ENCODE data around the gene MACROD2. TPM values are rescaled to one million over a fixed set of nuclear protein-coding genes. Genes with fewer than 3 reads are reported as not detected.

The MACROD2 gene
- polyA plus RNA-seq, 1 donor from 2014 or later = 23.2 TPM

GRCh38 chr20:15164726-15165125 lies 1169.4 kb downstream of the MACROD2 start:
- Histone ChIP-seq H3K9ac (ENCODE audit: low read length) (no peak overlapping the region), H3K27ac (ENCODE audit: low read length) (no peak overlapping the region), H3K79me2 (replicated peaks; ENCODE audit: insufficient read depth, low read length) (no peaks in the 10 kb centered on the region), H3K36me3 (ENCODE audit: insufficient read depth, low read length) (no peaks in the 10 kb centered on the region), H4K20me1 (ENCODE audit: insufficient read depth) (no peaks in the 10 kb centered on the region), H2AFZ (ENCODE audit: low read depth, low read length) (no peak overlapping the region), H3K9me2 (ENCODE audit: insufficient read depth, low read length) (no peaks in the 10 kb centered on the region), H3K27me3 (ENCODE audit: insufficient read depth, low read depth, low read length) (no peaks in the 10 kb centered on the region), H3F3A (ENCODE audit: insufficient read depth, low read length, poor library complexity, severe bottlenecking) (no peaks in the 10 kb centered on the region), H3K9me3 (ENCODE audit: low read length) (no peaks in the 10 kb centered on the region), H3K4me3 (ENCODE audit: low read length) (no peak overlapping the region), H3K4me2 (ENCODE audit: low read length) (no peak overlapping the region)
- TF ChIP-seq REST (IDR thresholded peaks at IDR 0.05; ENCODE audit: borderline replicate concordance) = no peak
- TF ChIP-seq EP300 (conservative IDR thresholded peaks at IDR 0.05; ENCODE audit: poor library complexity, severe bottlenecking) = no peak
- no peak for TF ChIP-seq CTCF (IDR thresholded peaks at IDR 0.05; ENCODE audit: poor library complexity, severe bottlenecking)
- TF ChIP-seq MXI1 (conservative IDR thresholded peaks at IDR 0.05; ENCODE audit: poor library complexity, severe bottlenecking) = no peak
- no peak for TF ChIP-seq POLR2AphosphoS5 (IDR thresholded peaks at IDR 0.05)
- no peak for TF ChIP-seq RAD21 (conservative IDR thresholded peaks at IDR 0.05)
- TF ChIP-seq TAF1 (IDR thresholded peaks at IDR 0.05; ENCODE audit: low read depth) = no peak

GRCh38 chr20:15166744-15167143 lies 1171.4 kb downstream of the MACROD2 start:
- no peak overlapping the region for H3K4me2 ChIP-seq (ENCODE audit: low read length)
- no peaks in the 10 kb centered on the region for H3K36me3 ChIP-seq (ENCODE audit: insufficient read depth, low read length)

More at GRCh38 chr20:15166744-15167143, 1171.4 kb downstream of the MACROD2 start:
- Histone ChIP-seq H2AFZ (ENCODE audit: low read depth, low read length) (no peak overlapping the region), H3K27me3 (ENCODE audit: insufficient read depth, low read depth, low read length) (no peaks in the 10 kb centered on the region), H3K4me3 (ENCODE audit: low read length) (no peak overlapping the region), H3K9me2 (ENCODE audit: insufficient read depth, low read length) (no peaks in the 10 kb centered on the region), H3F3A (ENCODE audit: insufficient read depth, low read length, poor library complexity, severe bottlenecking) (no peaks in the 10 kb centered on the region), H3K9me3 (ENCODE audit: low read length) (no peaks in the 10 kb centered on the region), H3K27ac (ENCODE audit: low read length) (no peak overlapping the region), H4K20me1 (ENCODE audit: insufficient read depth) (no peaks in the 10 kb centered on the region), H3K79me2 (replicated peaks; ENCODE audit: insufficient read depth, low read length) (no peaks in the 10 kb centered on the region), H3K9ac (ENCODE audit: low read length) (no peak overlapping the region)
- TF ChIP-seq CTCF (IDR thresholded peaks at IDR 0.05; ENCODE audit: poor library complexity, severe bottlenecking) (no peak), EP300 (conservative IDR thresholded peaks at IDR 0.05; ENCODE audit: poor library complexity, severe bottlenecking) (no peak)
